ENCODE measurements around the gene FAM228A. TPM values are rescaled to one million over a fixed set of nuclear protein-coding genes. Genes with fewer than 3 reads are reported as not detected.

Gene FAM228A
- total RNA-seq, 2 experiments from 2014 or later = 0.25 to 0.46 TPM

DNA sequence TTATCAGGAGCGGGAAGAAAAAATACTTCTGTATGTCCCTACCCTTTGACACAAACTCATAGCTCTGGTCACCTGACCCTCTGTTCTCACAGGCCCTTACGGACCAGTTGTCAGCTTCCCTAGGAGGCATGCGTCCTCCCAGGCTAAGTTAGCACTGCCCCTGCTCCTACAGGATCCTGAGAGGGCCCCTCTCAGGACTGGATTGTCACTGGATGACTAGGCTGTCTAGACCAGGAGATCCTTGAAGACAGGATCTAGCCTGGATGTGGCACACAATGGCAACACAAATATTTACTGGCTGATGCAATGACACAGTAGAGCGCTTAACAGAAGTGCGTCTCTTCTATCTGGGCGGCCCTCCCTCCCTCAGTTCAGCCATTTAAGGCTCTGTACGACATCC, 7.7 kb downstream of the FAM228A start:
- H3K27ac ChIP-seq (ENCODE audit: low read depth, low read length, poor library complexity, severe bottlenecking) = no peak overlapping the region
- ChIA-PET POLR2A (no interaction called here), CTCF (ENCODE audit: unreplicated experiment) (no interaction called here)
- DNase-seq (ENCODE audit: low spot score) = no peak
- no peak overlapping the region for H3K4me2 ChIP-seq (ENCODE audit: low read length)
- TF ChIP-seq EZH2phosphoT487 (IDR thresholded peaks at IDR 0.05; ENCODE audit: borderline replicate concordance, low read depth, low read length) = no peak
- TF ChIP-seq CTCF (conservative IDR thresholded peaks at IDR 0.05; ENCODE audit: low read length) = no peak
- no peak overlapping the region for H2AFZ ChIP-seq (ENCODE audit: low read length)
- H3K79me2 ChIP-seq (ENCODE audit: insufficient read depth, low read depth, low read length) = no peaks in the 10 kb centered on the region
- no TSS peak for BruUV-seq (replicated peaks)
- no peaks in the 10 kb centered on the region for H4K20me1 ChIP-seq (ENCODE audit: insufficient read depth, low read length)
- H3K4me1 ChIP-seq (ENCODE audit: insufficient read depth, low read length, poor library complexity, severe bottlenecking) = no peaks in the 10 kb centered on the region
- intact Hi-C loops (cut with micrococcal nuclease; ENCODE audit: unreplicated experiment) = no loop called here
- H3K4me3 ChIP-seq (ENCODE audit: low read depth, low read length, poor library complexity, severe bottlenecking) = no peak overlapping the region
- no peaks in the 10 kb centered on the region for H3K36me3 ChIP-seq (ENCODE audit: insufficient read depth, low read length)
- no peaks in the 10 kb centered on the region for H3K9me2 ChIP-seq (ENCODE audit: insufficient read depth, low read length)
- peaks cover 6% of the 10 kb centered on the region; the same call in 1 of the 2 replicates for H3K9me3 ChIP-seq (ENCODE audit: low read length)

DNA sequence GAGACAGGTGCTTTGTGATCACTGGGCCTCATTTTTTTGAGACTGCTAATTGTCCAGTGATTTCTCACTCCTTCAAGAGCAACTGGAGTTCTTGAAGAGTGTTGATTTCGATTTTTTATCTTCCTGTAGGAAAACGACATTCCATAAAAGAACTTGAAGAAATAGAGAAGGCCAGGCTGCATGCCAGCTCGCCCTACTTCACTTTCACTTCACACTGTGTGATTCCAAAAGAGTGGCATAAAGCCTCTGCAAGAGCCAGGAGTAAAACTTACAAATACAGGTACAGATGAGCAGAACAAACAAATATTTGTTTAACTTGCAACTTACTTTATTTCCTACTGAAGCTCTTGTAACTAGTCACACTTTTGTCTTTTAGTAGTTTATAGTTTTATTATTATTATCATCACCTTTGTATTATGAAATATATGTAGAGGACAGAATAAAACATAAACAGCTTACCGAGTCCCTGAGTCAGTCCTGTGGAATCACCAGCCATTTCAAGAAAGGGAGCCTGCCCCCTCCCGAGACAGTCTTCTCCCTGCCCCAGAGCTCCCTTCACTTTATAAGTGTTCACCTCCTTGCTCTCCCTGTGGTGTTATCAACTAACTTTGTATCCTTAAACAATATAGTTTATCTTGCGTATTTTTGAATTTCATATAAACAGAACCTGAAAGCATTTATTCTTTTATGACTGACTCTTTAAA, 8.7 kb downstream of the FAM228A start:
- no TSS peak for BruUV-seq (replicated peaks)
- Histone ChIP-seq H3K9me3 (ENCODE audit: low read length) (peaks cover 6% of the 10 kb centered on the region; the same call in 1 of the 2 replicates), H3K36me3 (ENCODE audit: insufficient read depth, low read length) (no peaks in the 10 kb centered on the region), H3K4me3 (ENCODE audit: low read depth, low read length, poor library complexity, severe bottlenecking) (no peak overlapping the region), H3K79me2 (ENCODE audit: insufficient read depth, low read depth, low read length) (no peaks in the 10 kb centered on the region), H3K27ac (ENCODE audit: low read depth, low read length, poor library complexity, severe bottlenecking) (no peak overlapping the region), H3K4me2 (ENCODE audit: low read length) (no peak overlapping the region), H4K20me1 (ENCODE audit: insufficient read depth, low read length) (no peaks in the 10 kb centered on the region), H3K4me1 (ENCODE audit: insufficient read depth, low read length, poor library complexity, severe bottlenecking) (no peaks in the 10 kb centered on the region), H2AFZ (ENCODE audit: low read length) (no peak overlapping the region), H3K9me2 (ENCODE audit: insufficient read depth, low read length) (no peaks in the 10 kb centered on the region)
- intact Hi-C loops (cut with micrococcal nuclease; ENCODE audit: unreplicated experiment) = no loop called here
- TF ChIP-seq CTCF (conservative IDR thresholded peaks at IDR 0.05; ENCODE audit: low read length) (no peak), EZH2phosphoT487 (IDR thresholded peaks at IDR 0.05; ENCODE audit: borderline replicate concordance, low read depth, low read length) (no peak)
- CTCF ChIA-PET (ENCODE audit: unreplicated experiment) = no interaction called here
- POLR2A ChIA-PET = interaction anchor here (0.7 to 0.9 kb wide), 2 partner anchors 22 to 146 kb away, joined by 3 read pairs; no protein-coding TSS in a partner anchor
- no peak for DNase-seq (ENCODE audit: low spot score)

- H3K9me3 ChIP-seq (ENCODE audit: low read length) = peaks cover 6% of the 10 kb centered on the region; the same call in 1 of the 2 replicates
- BruUV-seq (replicated peaks) = no TSS peak
- no peak overlapping the region for H3K4me2 ChIP-seq (ENCODE audit: low read length)
- ChIA-PET CTCF (ENCODE audit: unreplicated experiment) (no interaction called here), POLR2A (no interaction called here)
- no peaks in the 10 kb centered on the region for H3K36me3 ChIP-seq (ENCODE audit: insufficient read depth, low read length)
- no peak overlapping the region for H3K4me3 ChIP-seq (ENCODE audit: low read depth, low read length, poor library complexity, severe bottlenecking)
- no peaks in the 10 kb centered on the region for H3K9me2 ChIP-seq (ENCODE audit: insufficient read depth, low read length)
- no peak for DNase-seq (ENCODE audit: low spot score)
- no peaks in the 10 kb centered on the region for H4K20me1 ChIP-seq (ENCODE audit: insufficient read depth, low read length)
- no peaks in the 10 kb centered on the region for H3K79me2 ChIP-seq (ENCODE audit: insufficient read depth, low read depth, low read length)
- no peak overlapping the region for H3K27ac ChIP-seq (ENCODE audit: low read depth, low read length, poor library complexity, severe bottlenecking)
- intact Hi-C loops (cut with micrococcal nuclease; ENCODE audit: unreplicated experiment) = no loop called here
- H2AFZ ChIP-seq (ENCODE audit: low read length) = no peak overlapping the region
- no peaks in the 10 kb centered on the region for H3K4me1 ChIP-seq (ENCODE audit: insufficient read depth, low read length, poor library complexity, severe bottlenecking)
- TF ChIP-seq CTCF (conservative IDR thresholded peaks at IDR 0.05; ENCODE audit: low read length) (no peak), EZH2phosphoT487 (IDR thresholded peaks at IDR 0.05; ENCODE audit: borderline replicate concordance, low read depth, low read length) (no peak)
These were observed 14.7 kb downstream of the FAM228A start for GRCh38 chr2:24189551-24189950.
